Neural crest cell (in vitro differentiated cells): ENCODE measurements around the gene CLSTN2. TPM values are rescaled to one million over a fixed set of nuclear protein-coding genes. Genes with fewer than 3 reads are reported as not detected.

Source experiments
- DNase-seq: peaks from one replicate; pipeline ENCODE4 v3.0.0; 2021; ENCODE audit warnings: low read depth, mixed read lengths, low spot score
- H3K27ac Mint-ChIP-seq: one replicate; pipeline ENCODE4 v1.8.0; 2021; ENCODE audit warnings: mild to moderate bottlenecking, mixed read lengths; ENCODE audit not compliant: unreplicated experiment
- H3K27me3 Mint-ChIP-seq: 2 replicates; pipeline ENCODE4 v1.8.0; 2021; ENCODE audit warnings: low read depth, mild to moderate bottlenecking, mixed read lengths
- H3K36me3 Mint-ChIP-seq: 2 replicates; pipeline ENCODE4 v1.8.0; 2021; ENCODE audit warnings: low read depth, mild to moderate bottlenecking, mixed read lengths
- H3K4me1 Mint-ChIP-seq: 2 replicates; pipeline ENCODE4 v1.8.0; 2021; ENCODE audit warnings: mixed read lengths
- H3K4me3 Mint-ChIP-seq: one replicate; pipeline ENCODE4 v1.8.0; 2021; ENCODE audit warnings: mild to moderate bottlenecking, mixed read lengths
- H3K9me3 Mint-ChIP-seq: 2 replicates; pipeline ENCODE4 v1.8.0; 2021; ENCODE audit warnings: mixed read lengths
- total RNA-seq: library from RNA; stranded (reverse); gene quantifications from 2 replicates; pipeline ENCODE4 v1.2.1, GENCODE V29; 2021
- TF ChIP-seq, protein P1 (sequence below): fragments of 200-600 bp; sonication (generic); conservative IDR thresholded peaks from 2 replicates; pipeline ENCODE4 v1.5.0; 2021; ENCODE audit warnings: antibody characterized with exemption, mild to moderate bottlenecking

The CLSTN2 gene
- total RNA-seq, 1 donor from 2014 or later, result 1.9 TPM

DNA sequence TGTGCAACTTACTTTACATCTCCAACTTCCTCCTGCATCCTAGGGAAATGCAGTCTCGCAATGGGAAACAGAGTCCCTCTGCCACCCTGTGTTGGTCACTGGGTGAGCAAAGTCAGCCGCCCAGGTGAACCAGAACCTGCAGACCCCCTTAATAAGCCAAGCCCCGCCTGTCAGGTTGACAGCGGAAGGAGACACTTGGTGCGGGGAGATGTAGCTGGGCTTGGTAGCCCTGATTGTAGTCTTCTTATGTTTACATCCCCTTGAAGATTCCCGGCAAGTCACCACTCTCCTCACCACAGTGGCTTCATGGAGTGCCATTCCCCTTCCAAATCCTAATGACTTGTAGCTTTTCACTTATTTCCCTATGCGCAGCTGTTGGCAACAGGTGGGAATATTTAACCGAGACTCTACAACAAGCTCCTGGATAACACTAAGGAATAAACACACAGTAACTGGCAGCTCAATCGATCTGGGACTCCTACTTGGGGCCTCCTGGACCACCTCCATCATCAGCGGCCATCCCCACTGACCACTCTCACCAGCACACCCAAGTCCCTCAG, 17.7 kb upstream of the CLSTN2 start:
- Mint-ChIP-seq H3K27me3 (peaks cover 3% of the 10 kb centered on the region), H3K27ac (no peak overlapping the region), H3K4me3 (no peak overlapping the region), H3K9me3 (peaks cover 4% of the 10 kb centered on the region), H3K36me3 (no peaks in the 10 kb centered on the region), H3K4me1 (no peaks in the 10 kb centered on the region)
- DNase-seq, result no peak
- TF ChIP-seq, protein P1, sequence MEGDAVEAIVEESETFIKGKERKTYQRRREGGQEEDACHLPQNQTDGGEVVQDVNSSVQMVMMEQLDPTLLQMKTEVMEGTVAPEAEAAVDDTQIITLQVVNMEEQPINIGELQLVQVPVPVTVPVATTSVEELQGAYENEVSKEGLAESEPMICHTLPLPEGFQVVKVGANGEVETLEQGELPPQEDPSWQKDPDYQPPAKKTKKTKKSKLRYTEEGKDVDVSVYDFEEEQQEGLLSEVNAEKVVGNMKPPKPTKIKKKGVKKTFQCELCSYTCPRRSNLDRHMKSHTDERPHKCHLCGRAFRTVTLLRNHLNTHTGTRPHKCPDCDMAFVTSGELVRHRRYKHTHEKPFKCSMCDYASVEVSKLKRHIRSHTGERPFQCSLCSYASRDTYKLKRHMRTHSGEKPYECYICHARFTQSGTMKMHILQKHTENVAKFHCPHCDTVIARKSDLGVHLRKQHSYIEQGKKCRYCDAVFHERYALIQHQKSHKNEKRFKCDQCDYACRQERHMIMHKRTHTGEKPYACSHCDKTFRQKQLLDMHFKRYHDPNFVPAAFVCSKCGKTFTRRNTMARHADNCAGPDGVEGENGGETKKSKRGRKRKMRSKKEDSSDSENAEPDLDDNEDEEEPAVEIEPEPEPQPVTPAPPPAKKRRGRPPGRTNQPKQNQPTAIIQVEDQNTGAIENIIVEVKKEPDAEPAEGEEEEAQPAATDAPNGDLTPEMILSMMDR, result no peak

DNA sequence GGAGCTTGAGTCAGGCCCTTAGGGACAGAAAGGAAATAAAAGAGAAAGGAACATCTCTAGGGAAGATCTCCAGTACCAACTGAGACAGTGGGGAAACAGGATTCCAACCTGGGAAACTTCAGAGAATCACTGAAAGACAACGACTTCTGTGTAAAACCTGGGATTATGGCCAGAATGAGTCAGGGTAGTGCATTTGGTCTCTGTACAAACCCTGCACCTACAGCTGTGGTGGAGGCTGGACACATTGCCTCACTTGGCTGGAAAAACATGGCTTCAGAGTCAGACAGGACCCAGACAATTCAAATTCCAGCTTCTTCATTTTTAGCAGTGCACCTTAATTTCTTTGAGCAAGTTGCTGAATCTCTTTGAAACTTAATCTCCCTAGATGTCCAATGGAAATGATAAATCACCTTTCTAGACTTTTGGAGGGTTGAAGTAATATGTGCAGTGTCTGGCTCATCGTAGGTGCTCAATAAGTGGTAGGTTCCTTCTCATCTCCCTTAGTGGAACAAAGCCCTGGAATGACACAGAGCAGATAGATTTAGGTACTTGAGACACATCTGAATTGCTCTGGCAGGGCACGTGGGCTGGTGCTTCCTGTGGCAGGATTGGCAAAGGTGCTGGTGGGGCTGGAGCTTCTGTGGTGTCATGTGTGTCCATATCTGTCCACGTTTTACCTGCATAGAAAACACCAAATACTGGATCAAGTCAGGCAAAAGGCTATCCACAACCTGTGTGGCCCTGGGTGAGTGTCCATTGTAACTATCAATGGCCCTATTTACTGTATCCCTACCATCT, 6.1 kb upstream of the CLSTN2 start:
- Mint-ChIP-seq H3K9me3 (no peaks in the 10 kb centered on the region), H3K4me3 (no peak overlapping the region), H3K27me3 (peaks cover 26% of the 10 kb centered on the region), H3K4me1 (no peaks in the 10 kb centered on the region), H3K27ac (no peak overlapping the region), H3K36me3 (no peaks in the 10 kb centered on the region)
- no peak for DNase-seq
- TF ChIP-seq, protein P1, result no peak

DNA sequence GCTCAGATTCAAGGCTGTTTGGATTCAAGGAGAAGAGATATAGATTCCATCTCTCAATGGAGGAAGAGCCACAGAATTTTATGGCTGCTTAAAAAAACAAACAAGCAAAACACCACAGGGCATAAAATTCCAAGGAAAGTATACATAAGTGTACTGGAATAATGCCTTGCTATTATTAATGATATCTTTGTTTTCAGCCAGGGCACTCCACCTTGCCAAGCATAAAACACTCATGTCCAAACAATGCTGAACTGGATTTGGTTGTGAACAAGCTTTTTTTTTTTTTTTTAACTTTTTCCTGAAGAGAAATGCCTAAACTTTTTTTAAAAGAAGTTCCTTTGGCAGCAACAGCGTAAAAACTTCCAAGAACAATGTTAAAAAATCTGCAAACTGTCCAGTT, 4.8 kb upstream of the CLSTN2 start:
- TF ChIP-seq, protein P1, result no peak
- H3K27ac Mint-ChIP-seq, result no peak overlapping the region
- H3K9me3 Mint-ChIP-seq, result no peaks in the 10 kb centered on the region
- peaks cover 6% of the 10 kb centered on the region for H3K4me1 Mint-ChIP-seq
- no peaks in the 10 kb centered on the region for H3K36me3 Mint-ChIP-seq
- H3K27me3 Mint-ChIP-seq, result peaks cover 34% of the 10 kb centered on the region
- no peak overlapping the region for H3K4me3 Mint-ChIP-seq
- DNase-seq, result no peak

DNA sequence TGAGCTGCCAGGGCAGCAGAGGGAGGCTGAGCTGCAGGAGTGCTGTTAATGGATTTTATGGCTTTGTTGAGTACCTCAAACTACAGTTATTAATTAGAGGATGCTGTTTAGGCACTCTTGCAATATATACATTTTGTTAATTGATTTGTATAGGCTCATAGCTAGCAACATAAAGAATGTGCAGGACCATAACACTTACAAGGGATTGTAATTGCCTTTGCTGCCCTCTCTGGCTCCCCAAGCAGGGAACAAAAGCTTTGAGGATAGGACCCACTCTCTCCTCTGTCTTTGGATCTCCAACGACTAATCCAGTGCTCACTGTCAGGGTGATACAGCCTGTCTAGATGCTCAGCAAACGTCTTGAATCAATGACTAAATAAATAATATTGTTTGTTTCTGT, 1.2 kb upstream of the CLSTN2 start:
- TF ChIP-seq, protein P1, result no peak
- Mint-ChIP-seq H3K9me3 (no peaks in the 10 kb centered on the region), H3K27ac (no peak overlapping the region), H3K36me3 (no peaks in the 10 kb centered on the region), H3K27me3 (peaks cover 53% of the 10 kb centered on the region), H3K4me1 (peaks cover 21% of the 10 kb centered on the region), H3K4me3 (peak overlapping the region; percentile 96)
- DNase-seq, result no peak

DNA sequence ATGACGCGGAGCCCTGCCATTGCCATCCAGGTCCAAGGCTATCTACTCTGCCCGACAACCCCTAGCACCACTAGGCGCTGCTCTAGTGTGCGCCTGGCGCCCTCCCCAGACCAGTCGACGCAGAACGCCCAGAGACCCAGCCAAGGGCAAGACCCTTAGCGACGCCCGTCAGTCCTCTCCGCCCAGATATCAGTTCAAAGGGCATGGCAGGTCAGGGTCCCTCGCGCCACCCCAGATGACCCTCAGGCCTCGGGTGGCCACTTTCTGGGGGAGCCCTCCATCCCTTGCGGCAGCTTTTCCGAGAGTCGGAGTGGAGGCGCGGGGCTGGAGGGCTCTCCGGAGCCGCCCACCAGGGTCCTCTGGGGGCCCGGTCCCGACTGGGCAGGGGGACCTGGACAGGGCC, 371 bp upstream of the CLSTN2 start:
- peaks cover 55% of the 10 kb centered on the region for H3K27me3 Mint-ChIP-seq
- no peaks in the 10 kb centered on the region for H3K36me3 Mint-ChIP-seq
- TF ChIP-seq, protein P1, result peak; percentile 60
- peak overlapping the region; percentile 96 for H3K4me3 Mint-ChIP-seq
- no peaks in the 10 kb centered on the region for H3K9me3 Mint-ChIP-seq
- peak; percentile 53 for DNase-seq
- no peak overlapping the region for H3K27ac Mint-ChIP-seq
- peaks cover 21% of the 10 kb centered on the region for H3K4me1 Mint-ChIP-seq
